Astrocyte (in vitro differentiated cells and primary cell): ENCODE results near the gene ACOT13.

ENCODE experiments used
- EZH2 ChIP-seq: IDR thresholded peaks from 2 replicates; pipeline ENCODE4 v1.6.1; 2012; ENCODE audit warnings: mild to moderate bottlenecking, low read length, inconsistent platforms; ENCODE audit not compliant: insufficient read depth
- TF ChIP-seq, protein P1 (sequence below): IDR thresholded peaks from 2 replicates; pipeline ENCODE4 v1.5.1; 2011; ENCODE audit warnings: low read depth, mild to moderate bottlenecking, inconsistent platforms, low read length, moderate library complexity; ENCODE audit not compliant: insufficient read depth

DNA sequence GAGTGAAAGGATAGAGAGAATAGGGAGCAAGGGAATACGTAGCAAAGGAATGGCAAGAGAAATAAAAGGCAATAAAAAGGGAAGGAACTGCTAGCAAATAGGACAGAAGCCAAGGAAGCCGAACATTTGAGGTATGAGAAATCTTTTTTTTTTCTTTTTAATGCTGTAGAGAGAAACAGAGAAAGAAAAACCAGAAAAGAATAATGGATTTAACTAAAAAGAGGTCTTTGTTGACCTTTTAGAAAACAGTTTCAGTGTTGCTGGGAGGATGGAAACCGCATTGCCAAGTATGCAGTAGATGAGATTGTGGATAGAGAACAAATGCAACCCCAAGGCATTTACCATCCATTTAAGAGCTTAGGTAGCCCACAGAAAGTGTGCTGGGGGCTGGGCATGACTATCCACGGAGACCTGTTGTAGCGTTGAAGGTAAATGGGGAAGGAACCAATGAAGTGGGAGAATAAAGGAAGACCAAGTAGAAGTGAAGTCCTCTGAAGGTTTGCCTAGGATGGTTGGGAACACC is 75.4 kb downstream of the ACOT13 start:
- TF ChIP-seq, protein P1, sequence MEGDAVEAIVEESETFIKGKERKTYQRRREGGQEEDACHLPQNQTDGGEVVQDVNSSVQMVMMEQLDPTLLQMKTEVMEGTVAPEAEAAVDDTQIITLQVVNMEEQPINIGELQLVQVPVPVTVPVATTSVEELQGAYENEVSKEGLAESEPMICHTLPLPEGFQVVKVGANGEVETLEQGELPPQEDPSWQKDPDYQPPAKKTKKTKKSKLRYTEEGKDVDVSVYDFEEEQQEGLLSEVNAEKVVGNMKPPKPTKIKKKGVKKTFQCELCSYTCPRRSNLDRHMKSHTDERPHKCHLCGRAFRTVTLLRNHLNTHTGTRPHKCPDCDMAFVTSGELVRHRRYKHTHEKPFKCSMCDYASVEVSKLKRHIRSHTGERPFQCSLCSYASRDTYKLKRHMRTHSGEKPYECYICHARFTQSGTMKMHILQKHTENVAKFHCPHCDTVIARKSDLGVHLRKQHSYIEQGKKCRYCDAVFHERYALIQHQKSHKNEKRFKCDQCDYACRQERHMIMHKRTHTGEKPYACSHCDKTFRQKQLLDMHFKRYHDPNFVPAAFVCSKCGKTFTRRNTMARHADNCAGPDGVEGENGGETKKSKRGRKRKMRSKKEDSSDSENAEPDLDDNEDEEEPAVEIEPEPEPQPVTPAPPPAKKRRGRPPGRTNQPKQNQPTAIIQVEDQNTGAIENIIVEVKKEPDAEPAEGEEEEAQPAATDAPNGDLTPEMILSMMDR = no peak
- no peak for TF ChIP-seq EZH2
